H1 (cell line): Measurements from ENCODE around the gene CXCR5. TPM values are rescaled to one million over a fixed set of nuclear protein-coding genes. Genes with fewer than 3 reads are reported as not detected.

Experiments
- CTCF ChIA-PET: fragments of 300-600 bp; sonication (Branson Sonifier 250); formaldehyde crosslinking; loops from one replicate; lab custom pipeline; 2021; ENCODE audit not compliant: partially characterized antibody; lab: Charles Lee
- POLR2A ChIA-PET: fragments of 300-600 bp; sonication (Branson Sonifier 250); formaldehyde crosslinking; loops from one replicate; lab custom pipeline; 2021; ENCODE audit warnings: inconsistent platforms; ENCODE audit not compliant: partially characterized antibody; lab: Charles Lee
- DNase-seq, 2 experiments: peaks; one replicate each; pipeline versions ENCODE4 v3.0.0 to v3.0.0-alpha.2; 2010 to 2022; ENCODE audit warnings: low spot score in 2 of 2, low read depth in 1 of 2, mixed read lengths in 1 of 2
- FAIRE-seq: peaks from 2 replicates; lab custom pipeline; 2011; peaks lifted over from hg19 to GRCh38; lab: Jason Lieb, UNC
- H2AFZ ChIP-seq: 2 replicates; pipeline ENCODE4 v1.8.1; 2012; ENCODE audit warnings: low read length, inconsistent platforms
- H2AK5ac ChIP-seq: 2 replicates; pipeline ENCODE4 v1.6.1; 2013; ENCODE audit warnings: low read depth, low read length
- H2BK120ac ChIP-seq: replicated peaks from 2 replicates; pipeline ENCODE3; 2013; ENCODE audit warnings: low read depth, low read length, inconsistent platforms
- H2BK12ac ChIP-seq: 2 replicates; pipeline ENCODE4 v1.6.1; 2013; ENCODE audit warnings: low read depth, low read length
- H2BK15ac ChIP-seq: 2 replicates; pipeline ENCODE4 v1.6.1; 2013; ENCODE audit warnings: low read length
- H2BK20ac ChIP-seq: 2 replicates; pipeline ENCODE4 v1.6.1; 2013; ENCODE audit warnings: low read length
- H2BK5ac ChIP-seq: 2 replicates; pipeline ENCODE4 v1.6.1; 2013; ENCODE audit warnings: low read depth, low read length
- H3K14ac ChIP-seq: 2 replicates; pipeline ENCODE4 v1.6.1; 2013; ENCODE audit warnings: inconsistent platforms; ENCODE audit not compliant: insufficient read length
- H3K18ac ChIP-seq: 2 replicates; pipeline ENCODE4 v1.6.1; 2013; ENCODE audit warnings: low read length; ENCODE audit errors: extremely low read depth
- H3K23ac ChIP-seq: 2 replicates; pipeline ENCODE4 v1.6.1; 2013; ENCODE audit warnings: inconsistent platforms; ENCODE audit not compliant: insufficient read length
- H3K23me2 ChIP-seq: 2 replicates; pipeline ENCODE4 v1.6.1; 2013; ENCODE audit warnings: low read depth, low read length
- H3K27ac ChIP-seq: 2 replicates; pipeline ENCODE4 v1.6.1; 2011; ENCODE audit warnings: low read depth, low read length, inconsistent platforms
- H3K27me3 ChIP-seq, 4 experiments: replicated peaks in 1 of 4; 1 replicate in 1 of 4; 2 replicates in 3 of 4; pipeline versions ENCODE4 v1.6.1 to v1.8.1; 2011 to 2013; ENCODE audit warnings: low read length in 3 of 4, mild to moderate bottlenecking in 3 of 4, inconsistent platforms in 2 of 4, mixed read lengths in 2 of 4, moderate library complexity in 1 of 4; ENCODE audit not compliant: control insufficient read depth in 3 of 4, insufficient read depth in 3 of 4; ENCODE audit errors: extremely low read depth in 1 of 4
- H3K36me3 ChIP-seq, 4 experiments: 2 replicates each; pipeline versions ENCODE4 v1.6.1 to v1.8.1; 2011 to 2013; ENCODE audit warnings: mild to moderate bottlenecking in 4 of 4, low read length in 3 of 4, moderate library complexity in 2 of 4, control low read depth in 1 of 4, inconsistent platforms in 1 of 4; ENCODE audit not compliant: insufficient read depth in 4 of 4, control insufficient read depth in 2 of 4
- H3K4ac ChIP-seq: replicated peaks from 2 replicates; pipeline ENCODE3; 2013; ENCODE audit warnings: low read length, low read depth, mixed read lengths, inconsistent platforms; ENCODE audit not compliant: insufficient read length
- H3K4me1 ChIP-seq, 4 experiments: replicated peaks in 1 of 4; 1 replicate in 1 of 4; 2 replicates in 3 of 4; pipeline versions ENCODE4 v1.6.1 to v1.8.1; 2011 to 2013; ENCODE audit warnings: low read length in 3 of 4, inconsistent platforms in 2 of 4, mixed read lengths in 1 of 4; ENCODE audit not compliant: insufficient read depth in 4 of 4, control insufficient read depth in 3 of 4
- H3K4me2 ChIP-seq, 2 experiments: 2 replicates each; pipeline versions ENCODE4 v1.6.1 to v1.8.1; 2011 to 2013; ENCODE audit warnings: low read depth in 2 of 2, low read length in 2 of 2, control low read depth in 1 of 2, inconsistent platforms in 1 of 2, mild to moderate bottlenecking in 1 of 2; ENCODE audit not compliant: insufficient read depth in 1 of 2
- H3K4me3 ChIP-seq, 4 experiments: fragments of 200-600, 300-600 bp in 1 of 4; sonication (generic), shearing (Covaris generic), sonication (Bioruptor Twin) in 1 of 4; 2 replicates each; pipeline versions ENCODE4 v1.5.1 to v1.8.1; 2011 to 2016; ENCODE audit warnings: low read length in 4 of 4, low read depth in 3 of 4, control low read depth in 2 of 4, inconsistent platforms in 2 of 4, mild to moderate bottlenecking in 2 of 4, mixed read lengths in 1 of 4, moderate library complexity in 1 of 4; ENCODE audit not compliant: insufficient read depth in 2 of 4; ENCODE audit errors: extremely low read depth in 1 of 4
- H3K56ac ChIP-seq: replicated peaks from 2 replicates; pipeline ENCODE3; 2013; ENCODE audit warnings: low read depth, mild to moderate bottlenecking, mixed read lengths, low read length, inconsistent platforms; ENCODE audit not compliant: insufficient read length
- H3K79me1 ChIP-seq: 2 replicates; pipeline ENCODE4 v1.6.1; 2013; ENCODE audit warnings: low read depth, low read length, control low read depth
- H3K79me2 ChIP-seq, 2 experiments: 2 replicates each; pipeline versions ENCODE4 v1.6.1 to v1.8.1; 2012 to 2013; ENCODE audit warnings: low read length in 2 of 2, mild to moderate bottlenecking in 2 of 2, inconsistent platforms in 1 of 2; ENCODE audit not compliant: insufficient read depth in 2 of 2, control insufficient read depth in 1 of 2
- H3K9ac ChIP-seq, 4 experiments: replicated peaks in 1 of 4; 1 replicate in 1 of 4; 2 replicates in 3 of 4; pipeline versions ENCODE4 v1.6.1 to v1.8.1; 2011 to 2013; ENCODE audit warnings: low read depth in 3 of 4, low read length in 3 of 4, control low read depth in 2 of 4, mild to moderate bottlenecking in 2 of 4, moderate library complexity in 2 of 4, inconsistent platforms in 1 of 4; ENCODE audit errors: extremely low read depth in 1 of 4
- H3K9me3 ChIP-seq, 2 experiments: 2 replicates each; pipeline versions ENCODE4 v1.6.1 to v1.8.1; 2012 to 2013; ENCODE audit warnings: mild to moderate bottlenecking in 2 of 2, moderate library complexity in 2 of 2, control low read depth in 1 of 2, inconsistent platforms in 1 of 2, low read depth in 1 of 2, low read length in 1 of 2, mixed read lengths in 1 of 2; ENCODE audit not compliant: insufficient read depth in 2 of 2
- H4K20me1 ChIP-seq, 2 experiments: replicated peaks in 1 of 2; 2 replicates each; pipeline versions ENCODE3 to v1.8.1; 2011 to 2013; ENCODE audit warnings: inconsistent platforms in 2 of 2, low read length in 2 of 2, mild to moderate bottlenecking in 1 of 2; ENCODE audit not compliant: insufficient read depth in 2 of 2, control insufficient read depth in 1 of 2
- H4K5ac ChIP-seq: 2 replicates; pipeline ENCODE4 v1.6.1; 2013; ENCODE audit warnings: low read length, low read depth, mixed read lengths, inconsistent platforms; ENCODE audit not compliant: insufficient read length
- H4K8ac ChIP-seq: 2 replicates; pipeline ENCODE4 v1.8.0; 2013; ENCODE audit warnings: mild to moderate bottlenecking, moderate library complexity, low read length, inconsistent platforms; ENCODE audit not compliant: insufficient read depth; ENCODE audit errors: extremely low read depth
- H4K91ac ChIP-seq: replicated peaks from 2 replicates; pipeline ENCODE3; 2013; ENCODE audit warnings: low read length, mixed read lengths, inconsistent platforms; ENCODE audit not compliant: insufficient read length
- NANOG ChIP-seq: IDR thresholded peaks from 2 replicates; pipeline ENCODE4 v1.6.1; 2011; ENCODE audit warnings: low read length, low read depth, mild to moderate bottlenecking, inconsistent platforms; ENCODE audit not compliant: insufficient read depth, poor library complexity, severe bottlenecking
- POLR2AphosphoS5 ChIP-seq: IDR thresholded peaks from 2 replicates; pipeline ENCODE4 v1.6.1; 2011; ENCODE audit warnings: low read depth, low read length
- WGBS, 2 experiments: shearing (Covaris generic) in 1 of 2; methylation state at CpG; one replicate each; pipeline versions ENCODE4 v1.1.6 to v1.1.7; 2013 to 2015; ENCODE audit warnings: low lambda C conversion rate in 2 of 2, mixed read lengths in 2 of 2, inconsistent platforms in 1 of 2, low coverage in 1 of 2, missing lambda C conversion rate in 1 of 2; ENCODE audit not compliant: insufficient replicate concordance in 2 of 2, insufficient coverage in 1 of 2, insufficient read length in 1 of 2; ENCODE audit errors: extremely low coverage in 1 of 2, missing lambda C conversion rate in 1 of 2; 5-methylcytosine and 5-hydroxymethylcytosine counted together
- polyA plus RNA-seq, 7 experiments: library from polyadenylated mRNA; depleted of rRNA in 3 of 7; stranded (reverse) in 5 of 7; unstranded in 2 of 7; fragments of >200 nt in 5 of 7; fragments of 200-250 nt in 2 of 7; gene quantifications; 1 replicate in 5 of 7; 2 replicates in 1 of 7; 4 replicates in 1 of 7; pipeline versions ENCODE4 v1.2.1 to v1.2.3, GENCODE V29; 2011 to 2013; ENCODE audit warnings: missing spikeins in 2 of 7, mixed read lengths in 2 of 7
- total RNA-seq: library from RNA; stranded (reverse); fragmentation: NEBNext Ultra II Directional; extraction: Animal tissue kit (Norgen Biotek cat#: 25700); gene quantifications from 2 replicates; pipeline ENCODE4 v1.2.1, GENCODE V29; 2021

CXCR5 gene
- total and polyA plus RNA-seq, 2 of the 8 experiments (the other 6 are each of a cell fraction or from before 2014, with no cell fraction given) = not detected

DNA sequence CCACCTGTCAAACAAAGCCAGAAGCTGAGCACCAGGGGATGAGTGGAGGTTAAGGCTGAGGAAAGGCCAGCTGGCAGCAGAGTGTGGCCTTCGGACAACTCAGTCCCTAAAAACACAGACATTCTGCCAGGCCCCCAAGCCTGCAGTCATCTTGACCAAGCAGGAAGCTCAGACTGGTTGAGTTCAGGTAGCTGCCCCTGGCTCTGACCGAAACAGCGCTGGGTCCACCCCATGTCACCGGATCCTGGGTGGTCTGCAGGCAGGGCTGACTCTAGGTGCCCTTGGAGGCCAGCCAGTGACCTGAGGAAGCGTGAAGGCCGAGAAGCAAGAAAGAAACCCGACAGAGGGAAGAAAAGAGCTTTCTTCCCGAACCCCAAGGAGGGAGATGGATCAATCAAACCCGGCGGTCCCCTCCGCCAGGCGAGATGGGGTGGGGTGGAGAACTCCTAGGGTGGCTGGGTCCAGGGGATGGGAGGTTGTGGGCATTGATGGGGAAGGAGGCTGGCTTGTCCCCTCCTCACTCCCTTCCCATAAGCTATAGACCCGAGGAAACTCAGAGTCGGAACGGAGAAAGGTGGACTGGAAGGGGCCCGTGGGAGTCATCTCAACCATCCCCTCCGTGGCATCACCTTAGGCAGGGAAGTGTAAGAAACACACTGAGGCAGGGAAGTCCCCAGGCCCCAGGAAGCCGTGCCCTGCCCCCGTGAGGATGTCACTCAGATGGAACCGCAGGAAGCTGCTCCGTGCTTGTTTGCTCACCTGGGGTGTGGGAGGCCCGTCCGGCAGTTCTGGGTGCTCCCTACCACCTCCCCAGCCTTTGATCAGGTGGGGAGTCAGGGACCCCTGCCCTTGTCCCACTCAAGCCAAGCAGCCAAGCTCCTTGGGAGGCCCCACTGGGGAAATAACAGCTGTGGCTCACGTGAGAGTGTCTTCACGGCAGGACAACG lies 11.7 kb downstream of the CXCR5 start:
- CTCF ChIA-PET = interaction anchor here (0.6 to 2.9 kb wide), 26 partner anchors 10 to 300 kb away, joined by 3 to 23 read pairs (median 4); partner anchors contain the start of genes BCL9L, CXCR5, DDX6 and TREH
- Histone ChIP-seq H3K4me2 (peak overlapping the region; percentile 27 to 33; a peak in 2 of 4 replicates), H3K9me3 (no peaks in the 10 kb centered on the region), H2BK15ac (0 out of 2 replicates have a peak overlapping the region, but pooled peaks have one; percentile 81), H3K23me2 (no peaks in the 10 kb centered on the region), H2BK120ac (no peak overlapping the region), H3K79me2 (no peaks in the 10 kb centered on the region; a peak in 1 of 4 replicates), H3K4me1 (peaks cover 3 to 44% (median 26%) of the 10 kb centered on the region in 4 experiments), H4K5ac (no peak overlapping the region), H3K9ac (peak overlapping the region in 2 of 4 experiments; percentile 13 to 34; a peak in 1 of 7 replicates), H3K56ac (no peak overlapping the region), H3K18ac (peak overlapping the region; percentile 62; the same call in 1 of the 2 replicates), H3K23ac (no peak overlapping the region), H2AFZ (no peak overlapping the region), H4K8ac (no peak overlapping the region; the same call in 1 of the 2 replicates), H3K79me1 (no peaks in the 10 kb centered on the region), H3K27me3 (peaks cover 0 to 3% (median 0%) of the 10 kb centered on the region in 4 experiments; a peak in 1 of 7 replicates), H2AK5ac (peak overlapping the region; percentile 90; the same call in 1 of the 2 replicates), H3K4me3 (no peak overlapping the region), H4K20me1 (peaks cover 3 to 6% of the 10 kb centered on the region in 2 experiments), H2BK5ac (peak overlapping the region; percentile 44; the same call in 1 of the 2 replicates), H2BK20ac (no peak overlapping the region), H4K91ac (peak overlapping the region; percentile 58), H2BK12ac (peak overlapping the region; percentile 50; the same call in 1 of the 2 replicates), H3K14ac (no peak overlapping the region), H3K36me3 (peaks cover 0 to 19% (median 9%) of the 10 kb centered on the region in 4 experiments; a peak in 4 of 8 replicates), H3K27ac (no peak overlapping the region; the same call in 1 of the 2 replicates), H3K4ac (peak overlapping the region; percentile 27)
- WGBS, 2 experiments = 69% methylated on average over 25 of the region's 26 CpGs; no CpG with 5 or more reads in 1 of the 2 experiments
- DNase-seq = no peak
- TF ChIP-seq POLR2AphosphoS5 = peak; percentile 67; the same call in 1 of the 2 replicates
- TF ChIP-seq NANOG = no peak
- FAIRE-seq = no peak
- POLR2A ChIA-PET = interaction anchor here (0.5 to 5.2 kb wide), 25 partner anchors 8 to 252 kb away, joined by 3 to 61 read pairs (median 5); partner anchors contain the start of genes BCL9L, CXCR5 and DDX6
